BLaER1 treated with 17β-estradiol and CSF1 and Interleukin-3, amounts not matched to agents 10 nM and 100 nM (cell line): ENCODE measurements around the gene MOV10L1.
A peak's percentile ranks its signal among the peaks of the same experiment; 100 is the strongest.
"Not testable (repeated sequence)": the region's sequence is repeated elsewhere in the genome, so short reads cannot be mapped to it uniquely, and the experiment has no call there.

Experiments used
- H3K27ac ChIP-seq, 11 experiments: shearing (Covaris generic); formaldehyde crosslinking; 2 replicates each; pipeline ENCODE4 v1.8.1; 2022
- H3K27me3 ChIP-seq, 11 experiments: shearing (Covaris generic); formaldehyde crosslinking; 2 replicates each; pipeline ENCODE4 v1.8.1; 2022
- H3K36me3 ChIP-seq, 11 experiments: shearing (Covaris generic); formaldehyde crosslinking; 2 replicates each; pipeline ENCODE4 v1.8.1; 2022
- H3K4me1 ChIP-seq, 10 experiments: shearing (Covaris generic); formaldehyde crosslinking; 2 replicates each; pipeline ENCODE4 v1.8.1; 2022
- H3K4me2 ChIP-seq, 11 experiments: shearing (Covaris generic); formaldehyde crosslinking; 2 replicates each; pipeline ENCODE4 v1.8.1; 2022
- H3K4me3 ChIP-seq, 10 experiments: shearing (Covaris generic); formaldehyde crosslinking; 2 replicates each; pipeline ENCODE4 v1.8.1; 2022
- H3K9ac ChIP-seq, 11 experiments: shearing (Covaris generic); formaldehyde crosslinking; 2 replicates each; pipeline ENCODE4 v1.8.1; 2022
- H3K9me3 ChIP-seq, 11 experiments: shearing (Covaris generic); formaldehyde crosslinking; replicated peaks in 1 of 11; 2 replicates each; pipeline ENCODE4 v1.8.1; 2022
- H4K20me1 ChIP-seq, 11 experiments: shearing (Covaris generic); formaldehyde crosslinking; 2 replicates each; pipeline ENCODE4 v1.8.1; 2022
- Cebpa-rat ChIP-seq, 11 experiments: shearing (Covaris generic); IDR thresholded peaks; 2 replicates each; pipeline ENCODE4 v1.8.1; 2022

The MOV10L1 gene

GRCh38 chr22:50086526-50086925, 3.3 kb upstream of the MOV10L1 start:
- Histone ChIP-seq H3K36me3 (no peaks in the 10 kb centered on the region; a peak in 1 of 22 replicates), H3K4me3 (no peak overlapping the region), H3K9me3 (peaks cover 0 to 43% (median 37%) of the 10 kb centered on the region in 11 experiments), H4K20me1 (no peaks in the 10 kb centered on the region), H3K4me1 (peaks cover 0 to 37% (median 0%) of the 10 kb centered on the region in 10 experiments; a peak in 11 of 20 replicates), H3K27ac (no peak overlapping the region), H3K27me3 (no peaks in the 10 kb centered on the region), H3K9ac (no peak overlapping the region), H3K4me2 (no peak overlapping the region)
- TF ChIP-seq Cebpa-rat (IDR thresholded peaks at IDR 0.05): no peak

DNA sequence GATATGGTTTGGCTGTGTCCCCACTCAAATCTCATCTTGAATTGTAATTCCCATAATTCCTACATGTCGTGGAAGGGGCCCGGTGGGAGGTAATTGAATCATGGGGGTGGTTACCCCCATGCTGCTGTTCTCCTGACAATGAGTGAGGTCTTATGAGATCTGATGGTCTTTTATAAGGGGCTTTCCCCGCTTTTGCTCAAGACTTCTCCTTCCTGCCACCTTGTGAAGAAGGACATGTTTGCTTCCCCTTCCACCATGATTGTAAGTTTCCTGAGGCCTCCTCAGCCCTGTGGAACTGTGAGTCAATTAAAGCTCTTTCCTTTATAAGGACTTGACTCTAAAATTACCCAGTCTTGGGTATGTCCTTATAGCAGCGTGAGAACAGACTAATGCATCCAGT, 2.8 kb upstream of the MOV10L1 start:
- peak overlapping the region in 1 of 10 experiments; percentile 28; a peak in 1 of 20 replicates for H3K4me3 ChIP-seq
- peaks cover 0 to 43% (median 37%) of the 10 kb centered on the region in 11 experiments for H3K9me3 ChIP-seq
- not testable (repeated sequence) for H3K4me2 ChIP-seq, H3K36me3 ChIP-seq, H3K27me3 ChIP-seq, H3K9ac ChIP-seq, H4K20me1 ChIP-seq, H3K27ac ChIP-seq
- peaks cover 0 to 32% (median 0%) of the 10 kb centered on the region in 10 experiments; a peak in 11 of 20 replicates for H3K4me1 ChIP-seq

DNA sequence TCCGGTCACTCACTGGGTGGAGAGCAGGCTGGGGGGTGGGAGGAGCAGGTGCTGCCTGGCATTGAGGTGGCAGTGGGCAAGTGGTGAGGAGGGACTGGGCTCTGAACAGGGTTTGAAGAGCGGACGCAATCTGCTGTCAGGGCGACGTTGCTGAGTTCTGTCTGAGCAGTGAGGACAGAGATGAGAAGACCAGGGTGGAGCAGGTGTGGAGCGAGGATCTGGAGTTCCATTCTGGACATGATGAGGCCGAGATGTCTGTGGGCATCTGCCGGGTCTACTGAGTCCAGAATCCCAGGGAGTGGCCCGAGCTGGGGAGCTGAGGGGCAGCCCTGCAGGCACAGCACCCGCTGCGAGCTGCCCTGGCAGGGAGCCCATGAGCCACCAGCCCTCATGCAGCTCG, 2.2 kb upstream of the MOV10L1 start:
- peaks cover 0 to 26% (median 0%) of the 10 kb centered on the region in 10 experiments; a peak in 11 of 20 replicates for H3K4me1 ChIP-seq
- no peak for TF ChIP-seq Cebpa-rat (IDR thresholded peaks at IDR 0.05)
- no peaks in the 10 kb centered on the region; a peak in 1 of 22 replicates for H3K36me3 ChIP-seq
- H3K4me2 ChIP-seq: no peak overlapping the region
- no peaks in the 10 kb centered on the region for H3K27me3 ChIP-seq
- no peaks in the 10 kb centered on the region for H4K20me1 ChIP-seq
- peaks cover 0 to 43% (median 37%) of the 10 kb centered on the region in 11 experiments for H3K9me3 ChIP-seq
- H3K9ac ChIP-seq: no peak overlapping the region
- H3K4me3 ChIP-seq: no peak overlapping the region; a peak in 1 of 20 replicates
- H3K27ac ChIP-seq: no peak overlapping the region; a peak in 1 of 22 replicates

DNA sequence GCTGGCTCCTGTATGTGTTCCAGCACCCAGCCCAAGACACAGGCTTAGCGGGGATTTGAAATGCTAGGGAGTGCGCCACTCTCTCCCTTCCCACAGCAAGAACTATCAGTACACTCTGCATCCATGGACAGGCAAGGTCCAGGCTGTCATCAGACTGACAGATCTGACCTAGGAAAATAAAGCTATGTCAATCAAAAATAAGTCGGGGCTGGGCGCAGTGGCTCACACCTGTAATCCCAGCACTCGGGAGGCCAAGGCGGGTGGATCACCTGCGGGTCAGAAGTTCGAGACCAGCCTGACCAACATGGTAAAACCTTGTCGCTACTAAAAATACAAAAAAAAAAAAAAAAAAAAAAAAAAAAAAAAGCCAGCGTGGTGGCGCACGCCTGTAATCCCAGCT, 1.7 kb upstream of the MOV10L1 start:
- no peaks in the 10 kb centered on the region; a peak in 1 of 22 replicates for H3K36me3 ChIP-seq
- H3K27me3 ChIP-seq: no peaks in the 10 kb centered on the region
- H3K27ac ChIP-seq: no peak overlapping the region
- no peak overlapping the region for H3K4me2 ChIP-seq
- TF ChIP-seq Cebpa-rat (IDR thresholded peaks at IDR 0.05): no peak
- H3K9ac ChIP-seq: no peak overlapping the region
- peaks cover 0 to 43% (median 37%) of the 10 kb centered on the region in 11 experiments for H3K9me3 ChIP-seq
- peaks cover 0 to 21% (median 0%) of the 10 kb centered on the region in 10 experiments; a peak in 11 of 20 replicates for H3K4me1 ChIP-seq
- H4K20me1 ChIP-seq: no peaks in the 10 kb centered on the region
- no peak overlapping the region for H3K4me3 ChIP-seq

DNA sequence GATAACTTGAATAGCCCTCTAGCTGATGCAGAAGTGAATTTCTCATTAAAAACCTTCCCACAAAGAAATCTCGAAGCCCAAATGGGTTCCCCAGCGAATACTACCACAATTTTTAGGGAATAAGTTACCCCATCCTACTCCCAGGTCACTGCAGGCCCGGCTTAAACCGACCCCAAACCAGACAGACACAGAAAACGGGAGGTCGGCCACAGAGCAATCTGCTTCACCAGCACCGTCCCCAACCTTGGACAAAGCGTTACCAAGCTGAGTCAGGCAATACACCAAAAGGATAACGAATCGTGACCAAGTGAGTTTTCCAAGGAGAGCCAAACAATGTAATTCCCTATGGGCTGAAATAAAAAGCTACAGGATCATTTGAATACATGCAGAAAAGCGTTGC, 575 bp upstream of the MOV10L1 start:
- H3K4me2 ChIP-seq: no peak overlapping the region
- no peak overlapping the region for H3K4me3 ChIP-seq
- H3K27ac ChIP-seq: no peak overlapping the region
- H3K27me3 ChIP-seq: no peaks in the 10 kb centered on the region
- H4K20me1 ChIP-seq: no peaks in the 10 kb centered on the region
- TF ChIP-seq Cebpa-rat (IDR thresholded peaks at IDR 0.05): no peak
- peaks cover 0 to 10% (median 0%) of the 10 kb centered on the region in 10 experiments; a peak in 11 of 20 replicates for H3K4me1 ChIP-seq
- H3K36me3 ChIP-seq: no peaks in the 10 kb centered on the region; a peak in 1 of 22 replicates
- H3K9me3 ChIP-seq: peaks cover 0 to 43% (median 37%) of the 10 kb centered on the region in 11 experiments
- no peak overlapping the region for H3K9ac ChIP-seq

DNA sequence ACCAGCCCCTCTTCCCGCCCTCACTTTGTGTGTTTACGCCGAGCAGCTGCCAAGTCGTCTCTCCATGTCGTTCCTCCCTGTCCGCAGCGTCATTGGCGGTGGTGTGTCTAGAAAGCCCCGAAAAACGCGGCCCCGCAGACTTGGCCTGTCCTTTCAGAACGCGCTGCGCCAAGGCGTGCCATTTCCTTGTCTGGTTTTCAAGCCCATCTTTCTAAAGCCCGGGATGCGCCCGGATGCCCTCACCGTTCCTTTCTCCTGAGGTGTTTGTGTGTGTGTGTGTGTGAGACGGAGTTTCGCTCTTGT, 557 bp downstream of the MOV10L1 start:
- Histone ChIP-seq H3K27me3 (no peaks in the 10 kb centered on the region), H3K9ac (no peak overlapping the region), H3K9me3 (peaks cover 0 to 43% (median 37%) of the 10 kb centered on the region in 11 experiments), H3K4me2 (no peak overlapping the region), H3K36me3 (no peaks in the 10 kb centered on the region; a peak in 1 of 22 replicates), H3K4me1 (no peaks in the 10 kb centered on the region; a peak in 1 of 20 replicates), H4K20me1 (no peaks in the 10 kb centered on the region), H3K4me3 (no peak overlapping the region), H3K27ac (no peak overlapping the region)
- TF ChIP-seq Cebpa-rat (IDR thresholded peaks at IDR 0.05): no peak

DNA sequence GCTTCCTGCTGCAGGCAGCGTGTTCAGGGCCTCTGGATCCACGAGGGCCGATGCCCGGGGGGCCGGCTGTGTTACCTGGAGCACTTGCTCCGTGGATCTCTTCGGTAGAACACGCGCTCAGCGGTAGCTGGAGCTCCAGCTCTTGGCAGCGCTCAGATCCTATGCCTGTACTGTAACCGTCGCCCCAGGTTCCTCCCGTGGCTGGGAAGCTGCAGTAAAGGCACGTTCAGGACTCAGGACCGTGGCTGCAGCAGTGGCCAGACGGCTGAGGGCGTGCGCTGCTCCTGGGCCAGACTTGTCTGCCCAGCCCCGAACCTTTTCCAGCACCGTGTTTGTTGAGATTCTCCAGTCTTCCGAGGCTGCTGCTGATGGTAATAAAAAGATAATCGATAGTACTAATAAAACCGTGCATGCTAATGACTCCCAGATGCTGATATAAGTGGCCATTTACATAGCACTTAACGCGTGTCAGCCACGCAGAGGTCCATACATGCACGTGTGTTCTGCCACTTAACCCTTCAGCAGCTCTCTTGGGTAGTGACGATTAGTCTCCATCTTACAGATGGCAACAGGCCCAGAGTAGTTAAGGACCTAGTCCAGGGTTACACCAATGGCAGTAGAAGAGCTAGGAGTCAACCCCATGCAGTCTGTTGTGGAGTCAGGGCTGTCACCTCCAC, 1.4 kb downstream of the MOV10L1 start:
- Histone ChIP-seq H4K20me1 (no peaks in the 10 kb centered on the region), H3K27me3 (no peaks in the 10 kb centered on the region), H3K27ac (no peak overlapping the region), H3K4me3 (no peak overlapping the region), H3K4me1 (no peaks in the 10 kb centered on the region), H3K9me3 (peaks cover 0 to 43% (median 37%) of the 10 kb centered on the region in 11 experiments), H3K9ac (no peak overlapping the region), H3K36me3 (no peaks in the 10 kb centered on the region; a peak in 1 of 22 replicates), H3K4me2 (no peak overlapping the region)
- TF ChIP-seq Cebpa-rat (IDR thresholded peaks at IDR 0.05): no peak

- Histone ChIP-seq H4K20me1 (no peaks in the 10 kb centered on the region), H3K27ac (no peak overlapping the region), H3K4me1 (no peaks in the 10 kb centered on the region), H3K9me3 (peaks cover 0 to 34% (median 29%) of the 10 kb centered on the region in 11 experiments), H3K4me2 (no peak overlapping the region), H3K36me3 (no peaks in the 10 kb centered on the region; a peak in 1 of 22 replicates), H3K27me3 (no peaks in the 10 kb centered on the region), H3K4me3 (no peak overlapping the region), H3K9ac (no peak overlapping the region)
- TF ChIP-seq Cebpa-rat (IDR thresholded peaks at IDR 0.05): no peak
Measured at GRCh38 chr22:50092342-50092741, 2.5 kb downstream of the MOV10L1 start.

GRCh38 chr22:50098052-50098451, 8.2 kb downstream of the MOV10L1 start:
- H3K9ac ChIP-seq: no peak overlapping the region
- TF ChIP-seq Cebpa-rat (IDR thresholded peaks at IDR 0.05): no peak
- H3K27me3 ChIP-seq: no peaks in the 10 kb centered on the region
- no peaks in the 10 kb centered on the region for H3K9me3 ChIP-seq
- no peaks in the 10 kb centered on the region for H4K20me1 ChIP-seq
- H3K4me3 ChIP-seq: no peak overlapping the region
- no peak overlapping the region for H3K27ac ChIP-seq
- no peaks in the 10 kb centered on the region for H3K36me3 ChIP-seq
- H3K4me1 ChIP-seq: peaks cover 12 to 25% (median 22%) of the 10 kb centered on the region in 10 experiments; a peak in 19 of 20 replicates
- H3K4me2 ChIP-seq: no peak overlapping the region
